Measurements from ENCODE around the gene ENTPD2. TPM values are rescaled to one million over a fixed set of nuclear protein-coding genes. Genes with fewer than 3 reads are reported as not detected.

ENTPD2 gene
- polyA plus RNA-seq (2011; rRNA removed), result not detected in 2 replicates
- not detected in 2 replicates for polyA minus RNA-seq (2011; rRNA and poly(A)+ RNA removed)

- no peak for TF ChIP-seq CTCF (IDR thresholded peaks at IDR 0.05; ENCODE audit: low read depth, low read length)
- no peak for DNase-seq (ENCODE audit: low read depth, low spot score)
- ChIA-PET POLR2A (interaction anchor here (0.6 kb wide), 1 partner anchor 16 kb away, joined by 6 read pairs; the partner anchor contains the start of gene SAPCD2), CTCF (interaction anchor here (1.7 to 5.0 kb wide), 2 partner anchors 12 to 25 kb away, joined by 7 to 58 read pairs; no protein-coding TSS in a partner anchor)
- peaks cover 64% of the 10 kb centered on the region for H3K27me3 ChIP-seq (ENCODE audit: control insufficient read depth, insufficient read depth, low read length)
- no peak within 1 kb of the TSS for H3K27ac ChIP-seq (ENCODE audit: low read depth, low read length)
- H3K4me3 ChIP-seq (ENCODE audit: low read depth, low read length), result no peak within 1 kb of the TSS
- H3K9me3 ChIP-seq (ENCODE audit: control insufficient read depth, insufficient read depth, low read length), result no peaks in the 10 kb centered on the region; the same call in 1 of the 2 replicates
Observed at GRCh38 chr9:137053944-137054931, at the start of gene ENTPD2. Gene ENTPD2 (minus strand): TSS chr9:137054061. CDS start chr9:137053997, 64 bp downstream.

GRCh38 chr9:137103206-137103999, 49.5 kb upstream of the ENTPD2 start:
- H3K27me3 ChIP-seq (ENCODE audit: control insufficient read depth, insufficient read depth, low read length), result no peaks in the 10 kb centered on the region
- CTCF ChIA-PET, result no interaction called here
- no peak overlapping the region for H3K4me3 ChIP-seq (ENCODE audit: low read depth, low read length)
- peaks cover 23% of the 10 kb centered on the region for H3K9me3 ChIP-seq (ENCODE audit: control insufficient read depth, insufficient read depth, low read length)
- no peak for TF ChIP-seq CTCF (IDR thresholded peaks at IDR 0.05; ENCODE audit: low read depth, low read length)
- no peak overlapping the region for H3K27ac ChIP-seq (ENCODE audit: low read depth, low read length)
- POLR2A ChIA-PET, result interaction anchor here (0.8 kb wide), 1 partner anchor 86 kb away, joined by 4 read pairs; the partner anchor contains the start of gene SSNA1
- no peak for DNase-seq (ENCODE audit: low read depth, low spot score)

- ChIA-PET POLR2A (no interaction called here), CTCF (no interaction called here)
- H3K9me3 ChIP-seq (ENCODE audit: control insufficient read depth, insufficient read depth, low read length), result peaks cover 23% of the 10 kb centered on the region
- TF ChIP-seq CTCF (IDR thresholded peaks at IDR 0.05; ENCODE audit: low read depth, low read length), result no peak
- no peak overlapping the region for H3K4me3 ChIP-seq (ENCODE audit: low read depth, low read length)
- no peak overlapping the region for H3K27ac ChIP-seq (ENCODE audit: low read depth, low read length)
- DNase-seq (ENCODE audit: low read depth, low spot score), result no peak
- no peaks in the 10 kb centered on the region for H3K27me3 ChIP-seq (ENCODE audit: control insufficient read depth, insufficient read depth, low read length)
Observed at GRCh38 chr9:137099231-137099630, 45.4 kb upstream of the ENTPD2 start.

GRCh38 chr9:137097761-137098462, 44.1 kb upstream of the ENTPD2 start:
- no peak overlapping the region for H3K27ac ChIP-seq (ENCODE audit: low read depth, low read length)
- no peak for TF ChIP-seq CTCF (IDR thresholded peaks at IDR 0.05; ENCODE audit: low read depth, low read length)
- no peak overlapping the region for H3K4me3 ChIP-seq (ENCODE audit: low read depth, low read length)
- peaks cover 17% of the 10 kb centered on the region for H3K9me3 ChIP-seq (ENCODE audit: control insufficient read depth, insufficient read depth, low read length)
- ChIA-PET POLR2A (no interaction called here), CTCF (no interaction called here)
- no peaks in the 10 kb centered on the region for H3K27me3 ChIP-seq (ENCODE audit: control insufficient read depth, insufficient read depth, low read length)
- no peak for DNase-seq (ENCODE audit: low read depth, low spot score)

Measured in AG04450 (cell line).